Fibroblast of lung (primary cell): Measurements from ENCODE around the gene VWA2.

Experiments used
- CTCF ChIP-seq, 2 donors: IDR thresholded peaks in 1 of 2; conservative IDR thresholded peaks in 1 of 2; 1 replicate in 1 of 2; 2 replicates in 1 of 2; pipeline ENCODE4 v1.5.1; 2011 to 2012; ENCODE audit warnings: low read length in 2 of 2, control low read depth in 1 of 2, inconsistent platforms in 1 of 2, low read depth in 1 of 2, mild to moderate bottlenecking in 1 of 2
- EZH2 ChIP-seq: IDR thresholded peaks from 2 replicates; pipeline ENCODE4 v1.5.1; 2012; ENCODE audit warnings: low read length, control low read depth, mild to moderate bottlenecking; ENCODE audit errors: missing control alignments

GRCh38 chr10:114293075-114293474 is 54.0 kb downstream of the VWA2 start:
- TF ChIP-seq CTCF (conservative IDR thresholded peaks at IDR 0.05 in 1 of 2, IDR thresholded peaks at IDR 0.05 in 1 of 2; ENCODE audit: low read depth in 1 of 2, low read length in 2 of 2) (no peak), EZH2 (no peak)
